Thyroid gland (tissue), 4 donors: Measurements from ENCODE around the gene SASH3. TPM values are rescaled to one million over a fixed set of nuclear protein-coding genes. Genes with fewer than 3 reads are reported as not detected.

Source experiments
- DNase-seq, 2 donors: peaks; one replicate each; pipeline ENCODE4 v3.0.0-alpha.2; 2019
- H3K27ac ChIP-seq, 3 donors: fragments of 200-600 bp; sonication (generic); 1 replicate in 2 of 3; 2 replicates in 1 of 3; pipeline ENCODE4 v1.5.1; 2016 to 2019; ENCODE audit warnings: mild to moderate bottlenecking in 1 of 3, moderate library complexity in 1 of 3
- H3K27me3 ChIP-seq: fragments of 200-600 bp; sonication (generic); one replicate; pipeline ENCODE4 v1.5.1; 2019
- H3K36me3 ChIP-seq, 2 donors: fragments of 200-600 bp; sonication (generic); one replicate each; pipeline ENCODE4 v1.5.1; 2016 to 2019
- H3K4me1 ChIP-seq, 2 donors: fragments of 200-600 bp; sonication (generic); one replicate each; pipeline ENCODE4 v1.5.1; 2017 to 2019
- H3K4me3 ChIP-seq, 3 donors: fragments of 200-600 bp; sonication (generic); replicated peaks in 1 of 3; 1 replicate in 2 of 3; 2 replicates in 1 of 3; pipeline ENCODE4 v1.5.1; 2016; ENCODE audit warnings: mild to moderate bottlenecking in 1 of 3
- H3K9me3 ChIP-seq: fragments of 200-600 bp; sonication (generic); one replicate; pipeline ENCODE4 v1.5.1; 2017
- POLR2A ChIP-seq, 2 donors: fragments of 450-650 bp; IDR thresholded peaks; one replicate each; pipeline ENCODE4 v1.6.1; 2017; ENCODE audit warnings: antibody characterized with exemption in 2 of 2, mild to moderate bottlenecking in 2 of 2, moderate library complexity in 1 of 2
- WGBS, 2 donors: methylation state at CpG; one replicate each; pipeline ENCODE4 v1.1.5; 2017; 5-methylcytosine and 5-hydroxymethylcytosine counted together
- intact Hi-C: fragments of 100-400 bp; cut with DNase I; formaldehyde crosslinking; loops from one replicate; pipeline ENCODE4 v1.15.1; 2023
- total RNA-seq, 4 donors: library from RNA; depleted of rRNA; stranded (reverse); fragments of >200 nt; gene quantifications; one replicate each; pipeline ENCODE4 v1.2.3, GENCODE V29; 2016
- TF ChIP-seq, protein P1 (sequence below), 6 experiments: fragments of 200-600 bp in 3 of 6; fragments of 450-650 bp in 3 of 6; sonication (generic) in 3 of 6; IDR thresholded peaks; one replicate each; pipeline ENCODE4 v1.5.1; 2016 to 2019; ENCODE audit warnings: antibody characterized with exemption in 6 of 6, mild to moderate bottlenecking in 2 of 6, inconsistent platforms in 1 of 6, moderate library complexity in 1 of 6

Gene SASH3
- total RNA-seq, 4 donors from 2014 or later = 1.8 to 7.3 (median 3.0) TPM

DNA sequence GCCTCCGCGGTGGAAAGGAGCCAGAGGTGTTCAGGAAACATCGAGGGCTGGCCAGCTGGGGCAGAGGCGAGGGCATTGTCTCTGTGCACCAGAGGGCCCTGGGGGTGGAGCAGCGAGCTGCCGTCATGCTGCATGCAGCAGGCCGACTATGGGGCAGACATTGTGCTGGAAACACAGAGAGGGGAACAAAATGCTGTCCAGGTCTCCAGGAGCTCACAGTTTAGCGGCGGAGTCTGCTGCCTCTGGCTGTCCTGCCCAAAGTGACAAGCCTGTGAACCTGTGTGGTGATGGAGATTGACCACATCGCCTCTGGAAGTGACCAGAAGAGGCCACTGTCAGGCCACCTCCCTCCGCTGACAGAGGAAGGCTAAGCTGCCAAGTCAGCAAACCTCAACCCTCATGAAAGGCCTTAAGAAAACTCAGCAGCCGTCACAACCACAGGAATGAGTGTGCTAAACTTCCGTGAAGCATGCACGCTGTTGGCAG lies 20.1 kb upstream of the SASH3 start:
- Histone ChIP-seq H3K4me3 (no peak overlapping the region), H3K27me3 (no peaks in the 10 kb centered on the region), H3K9me3 (no peaks in the 10 kb centered on the region), H3K36me3 (no peaks in the 10 kb centered on the region), H3K27ac (peak overlapping the region in 2 of 3 donors; percentile 39 to 40), H3K4me1 (peaks cover 3 to 12% of the 10 kb centered on the region in 2 donors)
- peak; percentile 69 for DNase-seq
- intact Hi-C loops = no loop called here
- 20 to 23% methylated on average over 4 to 10 of the region's 14 CpGs for WGBS, 2 donors
- TF ChIP-seq, protein P1, sequence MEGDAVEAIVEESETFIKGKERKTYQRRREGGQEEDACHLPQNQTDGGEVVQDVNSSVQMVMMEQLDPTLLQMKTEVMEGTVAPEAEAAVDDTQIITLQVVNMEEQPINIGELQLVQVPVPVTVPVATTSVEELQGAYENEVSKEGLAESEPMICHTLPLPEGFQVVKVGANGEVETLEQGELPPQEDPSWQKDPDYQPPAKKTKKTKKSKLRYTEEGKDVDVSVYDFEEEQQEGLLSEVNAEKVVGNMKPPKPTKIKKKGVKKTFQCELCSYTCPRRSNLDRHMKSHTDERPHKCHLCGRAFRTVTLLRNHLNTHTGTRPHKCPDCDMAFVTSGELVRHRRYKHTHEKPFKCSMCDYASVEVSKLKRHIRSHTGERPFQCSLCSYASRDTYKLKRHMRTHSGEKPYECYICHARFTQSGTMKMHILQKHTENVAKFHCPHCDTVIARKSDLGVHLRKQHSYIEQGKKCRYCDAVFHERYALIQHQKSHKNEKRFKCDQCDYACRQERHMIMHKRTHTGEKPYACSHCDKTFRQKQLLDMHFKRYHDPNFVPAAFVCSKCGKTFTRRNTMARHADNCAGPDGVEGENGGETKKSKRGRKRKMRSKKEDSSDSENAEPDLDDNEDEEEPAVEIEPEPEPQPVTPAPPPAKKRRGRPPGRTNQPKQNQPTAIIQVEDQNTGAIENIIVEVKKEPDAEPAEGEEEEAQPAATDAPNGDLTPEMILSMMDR (IDR thresholded peaks at IDR 0.05) = peak in 3 of 6 experiments; percentile 25 to 32 (median 26)
- TF ChIP-seq POLR2A (IDR thresholded peaks at IDR 0.05) = no peak

DNA sequence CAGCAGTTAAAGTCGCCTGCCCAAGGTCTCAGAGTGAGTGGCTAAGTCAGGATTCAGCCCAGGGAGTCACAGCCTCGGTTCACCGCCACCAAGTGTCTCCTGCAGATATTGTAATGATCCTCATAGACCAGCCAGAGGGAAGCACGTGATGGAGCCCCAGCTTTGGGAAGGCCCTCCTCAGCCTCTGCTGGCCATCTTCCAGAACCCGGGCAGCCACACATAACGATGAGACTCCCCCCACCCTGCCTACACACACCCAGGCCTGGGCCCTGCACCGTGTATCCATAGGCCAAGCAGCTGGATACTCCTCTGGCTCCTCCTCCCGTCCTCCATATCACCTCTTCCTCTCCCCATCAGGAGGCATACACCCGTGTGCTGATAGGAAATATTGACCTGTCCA lies 19.6 kb upstream of the SASH3 start:
- Histone ChIP-seq H3K4me1 (peaks cover 3 to 12% of the 10 kb centered on the region in 2 donors), H3K27ac (peak overlapping the region; percentile 32 to 40 (median 39)), H3K9me3 (no peaks in the 10 kb centered on the region), H3K36me3 (no peaks in the 10 kb centered on the region), H3K4me3 (no peak overlapping the region), H3K27me3 (no peaks in the 10 kb centered on the region)
- TF ChIP-seq POLR2A (IDR thresholded peaks at IDR 0.05) = no peak
- TF ChIP-seq, protein P1 (IDR thresholded peaks at IDR 0.05) = no peak
- intact Hi-C loops = no loop called here
- peak; percentile 28 to 31 for DNase-seq
- WGBS, 2 donors = 40 to 60% methylated on average over 1 to 4 of the region's 9 CpGs

GRCh38 chrX:129760981-129761380 lies 18.8 kb upstream of the SASH3 start:
- no peak for TF ChIP-seq POLR2A (IDR thresholded peaks at IDR 0.05)
- H3K27me3 ChIP-seq = no peaks in the 10 kb centered on the region
- intact Hi-C loops = no loop called here
- 85 to 90% methylated on average over 2 to 3 of the region's 6 CpGs for WGBS, 2 donors
- peaks cover 3 to 12% of the 10 kb centered on the region in 2 donors for H3K4me1 ChIP-seq
- no peaks in the 10 kb centered on the region for H3K36me3 ChIP-seq
- H3K27ac ChIP-seq = no peak overlapping the region
- no peak overlapping the region for H3K4me3 ChIP-seq
- DNase-seq = no peak
- H3K9me3 ChIP-seq = no peaks in the 10 kb centered on the region

DNA sequence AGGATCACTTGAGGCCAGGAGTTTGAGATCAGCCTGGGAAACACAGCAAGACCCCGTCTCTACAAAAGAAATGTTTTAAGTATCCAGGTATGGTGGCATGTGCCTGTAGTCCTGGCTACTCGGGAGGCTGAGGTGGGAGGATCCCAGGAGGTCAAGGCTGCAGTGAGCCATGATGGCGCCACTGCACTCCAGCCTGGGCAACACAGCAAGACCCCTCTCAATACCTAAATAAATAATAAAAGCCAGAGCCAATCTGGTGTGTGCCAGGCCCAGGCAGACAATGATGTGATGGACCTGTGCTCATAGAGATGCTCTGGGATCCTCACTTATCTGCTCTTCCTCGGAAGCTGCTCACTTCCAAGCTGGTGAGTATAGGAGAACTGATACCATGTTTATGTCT lies 18.2 kb upstream of the SASH3 start:
- DNase-seq = no peak
- Histone ChIP-seq H3K36me3 (no peaks in the 10 kb centered on the region), H3K9me3 (no peaks in the 10 kb centered on the region), H3K4me1 (peaks cover 3 to 12% of the 10 kb centered on the region in 2 donors), H3K27me3 (no peaks in the 10 kb centered on the region), H3K4me3 (no peak overlapping the region), H3K27ac (no peak overlapping the region)
- no peak for TF ChIP-seq POLR2A (IDR thresholded peaks at IDR 0.05)
- TF ChIP-seq, protein P1 (IDR thresholded peaks at IDR 0.05) = no peak
- 100% methylated on average over 2 of the region's 4 CpGs; no CpG with 5 or more reads in 1 of the 2 donors for WGBS, 2 donors
- intact Hi-C loops = no loop called here

DNA sequence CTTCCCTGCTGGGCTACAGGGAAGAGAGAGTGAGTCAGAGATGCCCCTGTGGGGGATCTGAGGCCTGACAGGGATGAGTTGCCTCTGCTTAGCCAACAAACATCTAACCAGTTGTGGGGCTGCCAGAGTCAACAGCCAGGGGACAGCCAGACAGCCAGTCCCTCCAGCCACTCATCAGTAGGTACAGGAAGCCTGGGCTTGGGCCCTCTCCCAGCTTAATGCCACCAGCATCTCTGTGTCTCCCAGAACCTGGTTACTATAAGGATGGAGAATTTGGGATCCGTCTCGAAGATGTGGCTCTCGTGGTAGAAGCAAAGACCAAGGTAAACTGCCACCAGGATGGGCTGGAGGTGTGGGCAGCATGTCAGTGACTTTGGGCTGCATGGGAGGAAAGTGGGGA lies 17.3 kb upstream of the SASH3 start:
- no peak for DNase-seq
- 90 to 93% methylated on average over 3 of the region's 3 CpGs for WGBS, 2 donors
- Histone ChIP-seq H3K4me1 (peaks cover 3 to 12% of the 10 kb centered on the region in 2 donors), H3K27ac (no peak overlapping the region), H3K9me3 (no peaks in the 10 kb centered on the region), H3K4me3 (no peak overlapping the region), H3K27me3 (no peaks in the 10 kb centered on the region), H3K36me3 (no peaks in the 10 kb centered on the region)
- intact Hi-C loops = no loop called here
- TF ChIP-seq POLR2A (IDR thresholded peaks at IDR 0.05) = no peak
- TF ChIP-seq, protein P1 (IDR thresholded peaks at IDR 0.05) = no peak
